ENCODE measurements around the gene ZMYM4.
"Not testable (repeated sequence)": the region's sequence is repeated elsewhere in the genome, so short reads cannot be mapped to it uniquely, and the experiment has no call there.

Gene ZMYM4

GRCh38 chr1:35268282-35269200 lies at the start of gene ZMYM4:
Gene ZMYM4 (plus strand): TSS chr1:35268709. CDS start chr1:35269047, 338 bp downstream.
- DNase-seq = peak; percentile 95

- peak; percentile 35 for DNase-seq
Observed at GRCh38 chr1:35220976-35221375, 47.5 kb upstream of the ZMYM4 start.

GRCh38 chr1:35222322-35223083 lies 46.0 kb upstream of the ZMYM4 start:
- DNase-seq = no peak

- DNase-seq = no peak
Observed at GRCh38 chr1:35223084-35223630, 45.4 kb upstream of the ZMYM4 start.

- DNase-seq = no peak
Observed at GRCh38 chr1:35226546-35226945, 42.0 kb upstream of the ZMYM4 start.

GRCh38 chr1:35229587-35230360 lies 38.7 kb upstream of the ZMYM4 start:
- no peak for DNase-seq

GRCh38 chr1:35231287-35231686 lies 37.2 kb upstream of the ZMYM4 start:
- no peak for DNase-seq

- not testable (repeated sequence) for DNase-seq
Observed at GRCh38 chr1:35236772-35237171, 31.7 kb upstream of the ZMYM4 start.

- DNase-seq = no peak
Observed at GRCh38 chr1:35243691-35244090, 24.8 kb upstream of the ZMYM4 start.

GRCh38 chr1:35247256-35247655 lies 21.3 kb upstream of the ZMYM4 start:
- no peak for DNase-seq

- DNase-seq = no peak
Observed at GRCh38 chr1:35253941-35254340, 14.6 kb upstream of the ZMYM4 start.

GRCh38 chr1:35255276-35255675 lies 13.2 kb upstream of the ZMYM4 start:
- DNase-seq = no peak

GRCh38 chr1:35259561-35259960 lies 8.9 kb upstream of the ZMYM4 start:
- no peak for DNase-seq

GRCh38 chr1:35261412-35262120 lies 6.9 kb upstream of the ZMYM4 start:
- no peak for DNase-seq

GRCh38 chr1:35264035-35264434 lies 4.5 kb upstream of the ZMYM4 start:
- DNase-seq = no peak

GRCh38 chr1:35264871-35265270 lies 3.6 kb upstream of the ZMYM4 start:
- DNase-seq = no peak

GRCh38 chr1:35266306-35266705 lies 2.2 kb upstream of the ZMYM4 start:
- no peak for DNase-seq

GRCh38 chr1:35269201-35269988 lies 886 bp downstream of the ZMYM4 start:
- DNase-seq = peak; percentile 1

GRCh38 chr1:35269989-35270289 lies 1.4 kb downstream of the ZMYM4 start:
- DNase-seq = no peak

- DNase-seq = no peak
Observed at GRCh38 chr1:35270836-35271235, 2.3 kb downstream of the ZMYM4 start.

- DNase-seq = no peak
Observed at GRCh38 chr1:35274197-35274596, 5.7 kb downstream of the ZMYM4 start.

All from CD4-positive, alpha-beta T cell treated with Interleukin-17A for 1 hour (primary cell).